Activated B cell treated with CpG ODN at 0.5 μM for 24 hours (primary cell): Measurements from ENCODE around the gene SV2B. TPM values are rescaled to one million over a fixed set of nuclear protein-coding genes. Genes with fewer than 3 reads are reported as not detected.

Experiments
- ATAC-seq: fragments of 200-7000 bp; cut with Tn5 transposase; one replicate; pipeline ENCODE4 v1.10.0; 2021; ENCODE audit warnings: low read depth, mild to moderate bottlenecking, moderate library complexity
- CTCF ChIA-PET: fragments of 350-600 bp; sonication (Branson Sonifier 250); formaldehyde crosslinking; loops from one replicate; lab custom pipeline; 2021; ENCODE audit warnings: antibody characterized with exemption; lab: Charles Lee
- POLR2A ChIA-PET: fragments of 350-600 bp; sonication (Branson Sonifier 250); formaldehyde crosslinking; loops from one replicate; lab custom pipeline; 2021; ENCODE audit warnings: antibody characterized with exemption; lab: Charles Lee
- DNase-seq: peaks from one replicate; pipeline ENCODE4 v3.0.0; 2022
- H3K27ac Mint-ChIP-seq: one replicate; pipeline ENCODE4 v1.8.0; 2020; ENCODE audit warnings: mixed read lengths
- H3K27me3 Mint-ChIP-seq: one replicate; pipeline ENCODE4 v1.8.0; 2021; ENCODE audit warnings: mixed read lengths
- H3K36me3 Mint-ChIP-seq: one replicate; pipeline ENCODE4 v1.8.0; 2021; ENCODE audit warnings: low read depth, mixed read lengths
- H3K4me1 Mint-ChIP-seq: one replicate; pipeline ENCODE4 v1.8.0; 2021; ENCODE audit warnings: mixed read lengths
- H3K4me3 Mint-ChIP-seq: one replicate; pipeline ENCODE4 v1.8.0; 2020; ENCODE audit warnings: mild to moderate bottlenecking, mixed read lengths
- H3K9me3 Mint-ChIP-seq: one replicate; pipeline ENCODE4 v1.8.0; 2020; ENCODE audit warnings: mixed read lengths
- intact Hi-C: fragments of 100-400 bp; cut with micrococcal nuclease; formaldehyde crosslinking; loops from one replicate; pipeline ENCODE4 v1.15.1; 2024
- total RNA-seq: library from RNA; stranded (reverse); gene quantifications from 2 replicates; pipeline ENCODE4 v1.2.3, GENCODE V29; 2022
- TF ChIP-seq, protein P1 (sequence below): fragments of 200-600 bp; IDR thresholded peaks from one replicate; pipeline ENCODE4 v1.8.0; 2022; ENCODE audit warnings: antibody characterized with exemption, mild to moderate bottlenecking

SV2B gene
- total RNA-seq, 1 donor from 2014 or later = not detected

DNA sequence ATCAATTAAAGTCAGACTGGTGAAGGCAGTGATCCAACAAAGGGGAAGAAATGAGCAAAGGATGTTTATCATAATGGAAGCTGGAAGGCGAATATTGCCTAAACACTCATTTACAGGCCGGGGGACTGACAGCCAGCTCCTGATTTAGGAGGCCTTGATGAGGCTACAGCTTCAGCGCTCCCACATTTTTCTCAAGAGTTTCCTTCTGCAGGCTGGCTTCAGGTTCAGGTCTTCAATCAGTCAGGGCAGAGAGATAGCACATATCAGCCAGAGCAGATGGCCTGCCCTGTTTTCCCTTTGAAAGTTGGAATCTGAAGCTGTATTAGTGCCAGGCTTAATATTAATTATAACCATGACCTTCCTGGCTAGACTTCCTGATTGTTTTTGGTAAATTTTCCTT lies 218.9 kb downstream of the SV2B start:
- no peaks in the 10 kb centered on the region for H3K9me3 Mint-ChIP-seq
- ChIA-PET CTCF (no interaction called here), POLR2A (no interaction called here)
- ATAC-seq = no peak
- TF ChIP-seq, protein P1, sequence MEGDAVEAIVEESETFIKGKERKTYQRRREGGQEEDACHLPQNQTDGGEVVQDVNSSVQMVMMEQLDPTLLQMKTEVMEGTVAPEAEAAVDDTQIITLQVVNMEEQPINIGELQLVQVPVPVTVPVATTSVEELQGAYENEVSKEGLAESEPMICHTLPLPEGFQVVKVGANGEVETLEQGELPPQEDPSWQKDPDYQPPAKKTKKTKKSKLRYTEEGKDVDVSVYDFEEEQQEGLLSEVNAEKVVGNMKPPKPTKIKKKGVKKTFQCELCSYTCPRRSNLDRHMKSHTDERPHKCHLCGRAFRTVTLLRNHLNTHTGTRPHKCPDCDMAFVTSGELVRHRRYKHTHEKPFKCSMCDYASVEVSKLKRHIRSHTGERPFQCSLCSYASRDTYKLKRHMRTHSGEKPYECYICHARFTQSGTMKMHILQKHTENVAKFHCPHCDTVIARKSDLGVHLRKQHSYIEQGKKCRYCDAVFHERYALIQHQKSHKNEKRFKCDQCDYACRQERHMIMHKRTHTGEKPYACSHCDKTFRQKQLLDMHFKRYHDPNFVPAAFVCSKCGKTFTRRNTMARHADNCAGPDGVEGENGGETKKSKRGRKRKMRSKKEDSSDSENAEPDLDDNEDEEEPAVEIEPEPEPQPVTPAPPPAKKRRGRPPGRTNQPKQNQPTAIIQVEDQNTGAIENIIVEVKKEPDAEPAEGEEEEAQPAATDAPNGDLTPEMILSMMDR = no peak
- H3K27me3 Mint-ChIP-seq = peaks cover 11% of the 10 kb centered on the region
- H3K36me3 Mint-ChIP-seq = no peaks in the 10 kb centered on the region
- intact Hi-C loops = no loop called here
- DNase-seq = no peak
- H3K27ac Mint-ChIP-seq = no peak overlapping the region
- H3K4me3 Mint-ChIP-seq = no peak overlapping the region
- no peaks in the 10 kb centered on the region for H3K4me1 Mint-ChIP-seq

DNA sequence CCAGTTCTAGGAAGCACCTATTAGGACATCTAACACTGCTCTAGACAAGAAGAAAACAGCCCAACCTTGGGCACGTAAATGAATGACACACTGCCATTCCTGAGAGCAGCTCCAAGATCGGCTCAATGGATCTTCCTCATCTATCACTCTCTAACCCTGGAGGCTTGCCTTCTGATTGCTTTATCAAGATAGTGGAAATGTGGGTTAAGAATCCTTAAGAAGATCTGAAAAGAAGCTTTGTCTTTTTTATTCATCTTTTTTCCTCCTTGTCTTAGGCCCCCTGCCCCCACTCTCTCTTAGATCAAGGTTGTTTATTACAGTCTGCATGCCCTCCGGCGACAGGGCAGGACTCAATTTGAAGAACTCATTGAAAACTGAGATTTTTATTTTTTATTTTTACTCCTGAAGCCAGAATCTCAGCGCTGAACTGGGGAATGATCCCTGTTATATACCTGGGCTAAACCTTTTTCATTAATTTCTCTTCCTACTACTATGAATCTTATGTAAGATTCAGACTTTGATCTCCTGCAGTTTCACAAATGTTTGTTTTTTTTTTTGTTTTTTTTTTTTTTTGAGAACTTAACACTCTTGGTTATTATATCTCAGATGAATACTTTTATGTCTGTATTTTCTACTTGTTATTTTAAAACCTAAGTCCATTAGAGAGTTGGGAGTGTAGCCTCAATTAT lies 219.5 kb downstream of the SV2B start:
- no peak for ATAC-seq
- DNase-seq = no peak
- Mint-ChIP-seq H3K9me3 (no peaks in the 10 kb centered on the region), H3K36me3 (no peaks in the 10 kb centered on the region), H3K4me1 (no peaks in the 10 kb centered on the region), H3K27ac (no peak overlapping the region), H3K4me3 (no peak overlapping the region), H3K27me3 (peaks cover 11% of the 10 kb centered on the region)
- CTCF ChIA-PET = no interaction called here
- intact Hi-C loops = no loop called here
- POLR2A ChIA-PET = no interaction called here
- TF ChIP-seq, protein P1 = no peak

DNA sequence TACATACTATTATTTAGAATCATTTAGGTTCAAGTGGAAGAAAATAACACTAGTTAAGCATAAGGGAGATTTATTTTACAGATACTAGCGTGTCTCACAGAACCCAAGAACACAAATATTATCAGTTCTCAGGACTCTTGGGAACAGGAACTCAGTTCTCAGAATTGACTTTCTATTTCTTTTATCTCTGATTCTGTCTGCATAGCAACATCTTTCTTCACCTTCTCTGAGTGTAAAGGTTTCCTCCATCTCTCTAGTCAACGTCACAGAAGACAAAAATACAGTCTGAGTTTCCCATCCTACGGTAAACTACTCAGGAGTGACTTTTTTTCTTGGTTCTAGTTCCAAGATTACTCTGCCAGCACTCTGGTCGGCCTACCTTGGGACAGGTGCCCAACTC lies 220.0 kb downstream of the SV2B start:
- H3K27ac Mint-ChIP-seq = no peak overlapping the region
- H3K4me3 Mint-ChIP-seq = no peak overlapping the region
- ChIA-PET CTCF (no interaction called here), POLR2A (no interaction called here)
- ATAC-seq = no peak
- intact Hi-C loops = no loop called here
- TF ChIP-seq, protein P1 = no peak
- no peaks in the 10 kb centered on the region for H3K4me1 Mint-ChIP-seq
- DNase-seq = no peak
- no peaks in the 10 kb centered on the region for H3K36me3 Mint-ChIP-seq
- peaks cover 9% of the 10 kb centered on the region for H3K27me3 Mint-ChIP-seq
- no peaks in the 10 kb centered on the region for H3K9me3 Mint-ChIP-seq

DNA sequence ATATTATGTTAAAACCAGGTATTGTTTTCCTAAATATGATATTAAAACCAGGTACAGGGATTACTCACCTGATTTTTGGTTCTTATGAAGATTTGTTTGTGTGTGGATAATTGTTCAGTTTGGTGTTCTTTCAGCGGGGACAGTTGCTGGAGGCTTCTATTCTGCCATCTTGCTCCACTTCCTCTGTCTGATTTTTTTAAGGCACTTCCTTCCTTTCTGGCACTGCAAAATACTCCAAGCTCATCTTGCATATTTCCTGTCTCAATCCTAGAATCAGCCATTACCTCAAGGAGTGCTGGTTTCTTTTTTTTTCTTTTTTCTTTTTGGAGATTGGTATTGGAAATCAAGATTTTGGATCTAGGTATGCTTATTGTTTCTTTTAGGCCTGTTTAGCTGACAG lies 229.9 kb downstream of the SV2B start:
- Mint-ChIP-seq H3K27ac (no peak overlapping the region), H3K9me3 (no peaks in the 10 kb centered on the region), H3K36me3 (no peaks in the 10 kb centered on the region), H3K4me1 (no peaks in the 10 kb centered on the region), H3K27me3 (peaks cover 2% of the 10 kb centered on the region), H3K4me3 (no peak overlapping the region)
- intact Hi-C loops = loop anchor here (10.0 kb wide), 1 partner anchor 525 kb away; the partner anchor contains the start of gene SLCO3A1
- DNase-seq (no peak), ATAC-seq (no peak)
- POLR2A ChIA-PET = no interaction called here
- CTCF ChIA-PET = no interaction called here
- TF ChIP-seq, protein P1 = no peak

DNA sequence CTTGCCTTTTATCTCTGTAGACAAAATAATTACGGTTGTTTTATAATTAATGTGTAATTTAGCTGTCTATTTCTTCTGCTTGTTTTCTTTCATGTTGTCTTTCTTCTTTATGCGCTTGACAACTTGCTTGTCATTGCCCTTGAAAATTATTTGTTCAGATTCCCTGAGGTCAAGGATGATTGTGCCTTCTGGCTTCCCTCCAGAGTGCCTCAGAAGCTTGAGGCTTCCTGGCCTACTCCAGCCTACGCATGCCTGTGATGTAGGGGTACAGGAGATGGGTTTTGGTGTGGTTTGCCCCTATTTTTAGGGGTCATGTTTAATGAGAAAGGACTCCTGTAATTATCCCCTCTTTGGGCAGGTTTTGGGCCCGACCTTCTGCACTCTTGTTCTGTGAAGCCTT lies 231.5 kb downstream of the SV2B start:
- Mint-ChIP-seq H3K4me1 (no peaks in the 10 kb centered on the region), H3K9me3 (no peaks in the 10 kb centered on the region), H3K27me3 (peaks cover 2% of the 10 kb centered on the region), H3K36me3 (no peaks in the 10 kb centered on the region), H3K4me3 (no peak overlapping the region), H3K27ac (no peak overlapping the region)
- TF ChIP-seq, protein P1 = no peak
- intact Hi-C loops = loop anchor here (10.0 kb wide), 1 partner anchor 523 kb away; the partner anchor contains the start of gene SLCO3A1
- no peak for ATAC-seq
- ChIA-PET CTCF (no interaction called here), POLR2A (no interaction called here)
- no peak for DNase-seq
